IPS-NIHi7 (cell line): ENCODE measurements around the gene YPEL1.
A peak's percentile ranks its signal among the peaks of the same experiment; 100 is the strongest.
"Not testable (repeated sequence)": the region's sequence is repeated elsewhere in the genome, so short reads cannot be mapped to it uniquely, and the experiment has no call there.

Experiments
- DNase-seq: peaks from one replicate; pipeline ENCODE4 v3.0.0; 2012; ENCODE audit warnings: mixed read lengths; ENCODE audit errors: extremely low spot score

YPEL1 gene

GRCh38 chr22:21683401-21683811 lies 52.2 kb downstream of the YPEL1 start:
- DNase-seq, result no peak

GRCh38 chr22:21682385-21683175 lies 53.0 kb downstream of the YPEL1 start:
- DNase-seq, result no peak

GRCh38 chr22:21681566-21682370 lies 53.8 kb downstream of the YPEL1 start:
- DNase-seq, result no peak

GRCh38 chr22:21680830-21681565 lies 54.6 kb downstream of the YPEL1 start:
- no peak for DNase-seq

- no peak for DNase-seq
These were observed 56.2 kb downstream of the YPEL1 start for GRCh38 chr22:21679383-21679782.

- DNase-seq, result not testable (repeated sequence)
These were observed 56.8 kb downstream of the YPEL1 start for GRCh38 chr22:21678842-21679241.

GRCh38 chr22:21677606-21678443 lies 57.8 kb downstream of the YPEL1 start:
- no peak for DNase-seq

GRCh38 chr22:21674638-21675245 lies 60.9 kb downstream of the YPEL1 start:
- no peak for DNase-seq

GRCh38 chr22:21673534-21674321 lies 61.9 kb downstream of the YPEL1 start:
- DNase-seq, result no peak

GRCh38 chr22:21672107-21672629 lies 63.4 kb downstream of the YPEL1 start:
- DNase-seq, result no peak

GRCh38 chr22:21669026-21669425 lies 66.6 kb downstream of the YPEL1 start:
- no peak for DNase-seq

- DNase-seq, result no peak
These were observed 68.8 kb downstream of the YPEL1 start for GRCh38 chr22:21666786-21667185.

GRCh38 chr22:21665047-21665851 lies 70.3 kb downstream of the YPEL1 start:
- no peak for DNase-seq

GRCh38 chr22:21663738-21664137 lies 71.9 kb downstream of the YPEL1 start:
- DNase-seq, result no peak

GRCh38 chr22:21661991-21662390 lies 73.6 kb downstream of the YPEL1 start:
- no peak for DNase-seq

- no peak for DNase-seq
These were observed 74.7 kb downstream of the YPEL1 start for GRCh38 chr22:21660904-21661303.

- no peak for DNase-seq
These were observed 75.6 kb downstream of the YPEL1 start for GRCh38 chr22:21659864-21660525.

GRCh38 chr22:21657360-21658032 lies 78.1 kb downstream of the YPEL1 start:
- peak; percentile 88 for DNase-seq
